ENCODE data around the gene CT45A1.
"Not testable (repeated sequence)": the region's sequence is repeated elsewhere in the genome, so short reads cannot be mapped to it uniquely, and the experiment has no call there.

The CT45A1 gene, protein sequence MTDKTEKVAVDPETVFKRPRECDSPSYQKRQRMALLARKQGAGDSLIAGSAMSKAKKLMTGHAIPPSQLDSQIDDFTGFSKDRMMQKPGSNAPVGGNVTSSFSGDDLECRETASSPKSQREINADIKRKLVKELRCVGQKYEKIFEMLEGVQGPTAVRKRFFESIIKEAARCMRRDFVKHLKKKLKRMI

DNA sequence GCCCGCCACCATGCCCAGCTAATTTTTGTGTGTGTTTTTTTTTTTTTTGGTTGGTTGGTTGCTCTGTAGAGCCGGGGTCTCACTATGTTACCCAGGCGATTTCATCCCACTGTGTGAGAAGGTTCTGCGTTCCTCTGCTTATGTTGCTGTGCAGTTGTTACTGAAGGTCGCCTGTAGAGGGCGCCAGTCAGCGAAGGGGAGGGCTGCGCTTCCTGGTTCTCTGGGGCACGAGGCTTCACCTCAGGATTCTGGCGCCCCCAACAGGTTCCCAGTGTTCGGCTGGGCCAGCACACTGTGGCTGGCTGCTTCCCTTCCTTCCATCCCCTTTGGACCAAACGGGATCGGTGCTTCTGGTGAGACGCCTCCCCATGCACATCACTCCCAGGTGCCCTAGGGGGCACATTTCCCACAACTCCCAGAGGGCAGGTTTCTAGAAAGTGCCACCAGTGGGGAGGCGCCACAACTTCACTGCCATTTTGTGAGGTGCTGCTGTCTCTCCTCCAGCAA, at the start of gene CT45A1:
TSS of gene CT45A1 (plus strand) at position 457 of the 507 bp plus-strand sequence. CDS start 5,302 bp downstream, outside the sequence.
- not testable (repeated sequence) for DNase-seq

DNA sequence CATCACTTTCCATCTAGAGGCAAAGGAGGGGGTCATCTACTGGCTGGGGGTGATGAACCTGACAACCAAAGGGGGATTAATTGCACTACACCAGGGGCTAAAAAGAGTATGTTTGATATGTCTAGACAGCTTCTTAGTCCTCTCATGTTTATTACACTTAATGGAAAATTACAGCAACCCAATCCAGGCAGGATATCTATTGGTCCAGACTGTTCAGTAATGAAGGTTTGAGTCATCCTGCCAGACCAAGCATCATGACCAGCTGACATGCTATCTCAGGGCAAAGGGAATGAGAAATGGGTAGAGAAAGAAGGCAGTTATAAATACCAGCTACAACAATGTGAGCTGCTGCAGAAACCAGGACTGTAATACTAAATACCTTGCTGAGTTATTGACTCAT, 40.5 kb upstream of the CT45A1 start:
- DNase-seq: not testable (repeated sequence)

- no peak for DNase-seq
These were observed 25.3 kb upstream of the CT45A1 start for GRCh38 chrX:135688137-135688536.

GRCh38 chrX:135695471-135695870, 18.0 kb upstream of the CT45A1 start:
- DNase-seq: no peak

DNA sequence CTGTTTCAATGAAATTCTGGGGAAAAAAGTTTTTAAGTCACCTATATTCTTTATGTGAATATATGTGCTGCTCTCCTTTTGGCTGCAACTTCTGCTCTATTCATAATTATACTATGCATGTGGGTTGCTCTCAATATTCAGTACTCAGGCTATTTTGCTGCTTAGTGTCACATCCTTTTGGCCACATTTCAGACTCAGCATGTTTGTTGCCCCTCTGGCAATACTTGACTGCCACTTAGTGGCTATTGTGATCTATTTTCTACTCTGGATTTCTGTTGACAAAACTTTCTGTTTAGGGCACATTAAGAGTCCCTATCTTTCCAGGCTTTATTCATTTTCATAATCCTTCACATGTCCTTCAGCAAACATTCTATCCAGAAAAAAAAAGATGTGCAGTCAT, 15.8 kb upstream of the CT45A1 start:
- DNase-seq: no peak

GRCh38 chrX:135698924-135699323, 14.5 kb upstream of the CT45A1 start:
- no peak for DNase-seq

DNA sequence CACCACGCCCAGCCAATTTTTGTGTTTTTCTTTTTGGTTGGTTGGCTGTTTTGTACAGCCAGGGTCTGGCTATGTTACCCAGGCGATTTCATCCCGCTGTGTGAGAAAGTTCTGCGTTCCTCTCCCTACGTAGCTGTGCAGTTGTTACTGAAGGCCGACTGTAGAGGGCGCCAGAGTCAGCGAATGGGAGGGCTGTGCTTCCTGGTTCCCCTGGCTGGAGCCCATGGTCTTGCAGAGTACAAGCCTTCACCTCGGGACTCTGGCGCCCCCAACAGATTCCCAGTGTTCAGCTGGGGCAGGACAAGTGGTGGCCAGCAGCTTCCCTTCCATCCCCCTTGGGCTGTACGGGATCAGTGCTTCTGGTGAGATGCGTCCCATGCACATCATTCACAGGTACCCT, 5.6 kb upstream of the CT45A1 start:
- DNase-seq: no peak

DNA sequence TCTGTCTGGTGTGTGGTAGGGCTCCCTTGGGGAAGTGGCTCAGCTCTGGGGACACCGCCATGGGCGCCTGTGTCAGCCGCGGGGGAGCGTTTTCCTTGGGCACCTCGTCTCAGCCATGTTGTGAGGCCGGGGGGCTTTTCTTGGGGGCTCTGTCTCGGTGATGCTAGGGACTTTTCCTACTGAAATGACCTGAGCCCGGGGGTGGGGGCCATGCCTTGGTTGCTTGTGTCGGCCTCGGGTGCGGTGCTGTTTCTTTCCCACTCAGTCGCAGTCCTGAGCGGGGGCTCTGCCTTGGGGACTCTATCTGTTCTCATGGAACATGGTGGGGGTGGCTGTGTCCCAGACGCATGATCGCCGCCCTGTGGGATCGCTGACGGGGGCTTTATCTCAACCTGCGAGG, 356 bp downstream of the CT45A1 start:
- no peak for DNase-seq

- not testable (repeated sequence) for DNase-seq
These were observed 21.2 kb downstream of the CT45A1 start for GRCh38 chrX:135734666-135735065.

- DNase-seq: no peak
These were observed 24.1 kb downstream of the CT45A1 start for GRCh38 chrX:135737366-135738071.

DNA sequence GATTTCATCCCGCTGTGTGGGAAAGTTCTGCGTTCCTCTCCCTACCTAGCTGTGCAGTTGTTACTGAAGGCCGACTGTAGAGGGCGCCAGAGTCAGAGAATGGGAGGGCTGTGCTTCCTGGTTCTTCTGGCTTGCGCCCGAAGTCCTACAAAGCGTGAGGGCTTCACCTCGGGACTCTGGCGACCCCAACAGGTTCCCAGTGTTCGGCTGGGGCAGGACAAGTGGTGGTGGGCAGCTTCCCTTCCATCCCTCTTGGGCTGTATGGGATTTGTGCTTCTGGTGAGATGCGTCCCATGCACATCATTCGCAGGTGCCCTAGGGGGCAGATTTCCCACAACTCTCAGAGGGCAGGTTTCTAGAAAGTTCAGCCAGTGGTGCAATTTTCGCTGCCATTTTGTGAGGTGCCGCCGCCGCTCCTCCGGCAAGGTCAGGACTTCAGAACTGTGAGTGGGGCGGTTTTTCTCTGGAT, 27.3 kb downstream of the CT45A1 start:
- no peak for DNase-seq

GRCh38 chrX:135741192-135741715, 27.8 kb downstream of the CT45A1 start:
- DNase-seq: no peak

GRCh38 chrX:135744739-135745138, 31.3 kb downstream of the CT45A1 start:
- DNase-seq: not testable (repeated sequence)

DNA sequence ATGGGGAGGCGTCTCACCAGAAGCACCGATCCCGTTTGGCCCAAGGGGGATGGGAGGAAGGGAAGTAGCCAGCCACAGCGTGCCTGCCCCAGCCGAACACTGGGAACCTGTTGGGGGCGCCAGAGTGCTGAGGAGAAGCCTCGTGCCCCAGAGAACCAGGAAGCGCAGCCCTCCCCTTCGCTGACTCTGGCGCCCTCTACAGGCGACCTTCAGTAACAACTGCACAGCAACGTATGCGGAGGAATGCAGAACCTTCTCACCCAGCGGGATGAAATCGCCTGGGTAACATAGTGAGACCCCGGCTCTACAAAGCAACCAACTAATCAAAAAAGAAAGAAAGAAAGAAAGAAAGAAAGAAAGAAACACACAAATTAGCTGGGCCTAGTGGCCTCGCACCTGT, 54.7 kb downstream of the CT45A1 start, which contains the start of gene CT45A3:
TSS of gene CT45A3 (minus strand) at position 101 of the 400 bp plus-strand sequence. CDS start 3,747 bp downstream, outside the sequence.
- DNase-seq: not testable (repeated sequence)

Data from DMS79 (cell line).